Subcutaneous adipose tissue (tissue), 4 donors: ENCODE results near the gene ITIH5. TPM values are rescaled to one million over a fixed set of nuclear protein-coding genes. Genes with fewer than 3 reads are reported as not detected.

Experiments
- CTCF ChIP-seq: fragments of 450-650 bp; IDR thresholded peaks from one replicate; pipeline ENCODE4 v1.5.1; 2016; ENCODE audit warnings: low read depth, mild to moderate bottlenecking, control low read depth, antibody characterized with exemption, moderate library complexity
- total RNA-seq, 4 donors: library from RNA; depleted of rRNA; stranded (reverse); fragments of >200 nt; gene quantifications; one replicate each; pipeline ENCODE4 v1.1.0, GENCODE V29; 2016

The ITIH5 gene
- total RNA-seq, 4 donors from 2014 or later: 149 to 377 (median 239) TPM

GRCh38 chr10:7585228-7585627 lies 81.5 kb downstream of the ITIH5 start:
- no peak for TF ChIP-seq CTCF

- TF ChIP-seq CTCF: no peak
These were observed 83.1 kb downstream of the ITIH5 start for GRCh38 chr10:7583626-7584025.

GRCh38 chr10:7580520-7580919 lies 86.2 kb downstream of the ITIH5 start:
- no peak for TF ChIP-seq CTCF

- TF ChIP-seq CTCF: no peak
These were observed 87.1 kb downstream of the ITIH5 start for GRCh38 chr10:7579681-7580080.

GRCh38 chr10:7577579-7577978 lies 89.2 kb downstream of the ITIH5 start:
- TF ChIP-seq CTCF: no peak

- no peak for TF ChIP-seq CTCF
These were observed 89.6 kb downstream of the ITIH5 start for GRCh38 chr10:7577176-7577575.

- no peak for TF ChIP-seq CTCF
These were observed 90.4 kb downstream of the ITIH5 start for GRCh38 chr10:7576340-7576739.
